Neural progenitor cell (in vitro differentiated cells): ENCODE data around the gene CPA4. TPM values are rescaled to one million over a fixed set of nuclear protein-coding genes. Genes with fewer than 3 reads are reported as not detected.
A peak's percentile ranks its signal among the peaks of the same experiment; 100 is the strongest.

Experiments
- DNase-seq: peaks from one replicate; pipeline ENCODE4 v3.0.0-alpha.2; 2016; ENCODE audit warnings: low spot score
- H2AFZ ChIP-seq: fragments of 200-600 bp; sonication (generic); replicated peaks from 2 replicates; pipeline ENCODE4 v1.6.1; 2016; ENCODE audit warnings: antibody characterized with exemption
- H3F3A ChIP-seq: fragments of 200-600 bp; sonication (generic); 2 replicates; pipeline ENCODE4 v1.6.1; 2016; ENCODE audit warnings: antibody characterized with exemption, low read depth
- H3K27ac ChIP-seq: fragments of 200-600 bp; sonication (generic); 2 replicates; pipeline ENCODE4 v1.5.1; 2016; ENCODE audit warnings: mild to moderate bottlenecking
- H3K27me3 ChIP-seq: fragments of 200-600 bp; sonication (generic); 2 replicates; pipeline ENCODE4 v1.6.1; 2016; ENCODE audit warnings: mild to moderate bottlenecking, moderate library complexity
- H3K36me3 ChIP-seq: fragments of 200-600 bp; sonication (generic); 2 replicates; pipeline ENCODE4 v1.5.1; 2016
- H3K4me1 ChIP-seq: fragments of 200-600 bp; sonication (generic); 2 replicates; pipeline ENCODE4 v1.6.1; 2016; ENCODE audit warnings: mixed run types
- H3K4me2 ChIP-seq: fragments of 200-600 bp; sonication (generic); 2 replicates; pipeline ENCODE4 v1.6.1; 2016
- H3K4me3 ChIP-seq: fragments of 200-600 bp; sonication (generic); 2 replicates; pipeline ENCODE4 v1.5.1; 2016
- H3K79me2 ChIP-seq: fragments of 200-600 bp; sonication (generic); 2 replicates; pipeline ENCODE4 v1.6.1; 2016; ENCODE audit warnings: low read depth
- H3K9ac ChIP-seq: fragments of 200-600 bp; sonication (generic); 2 replicates; pipeline ENCODE4 v1.6.1; 2016
- H3K9me3 ChIP-seq: fragments of 200-600 bp; sonication (generic); 2 replicates; pipeline ENCODE4 v1.5.1; 2016; ENCODE audit warnings: low read depth
- H4K20me1 ChIP-seq: fragments of 200-600 bp; sonication (generic); 2 replicates; pipeline ENCODE4 v1.6.1; 2016; ENCODE audit warnings: low read depth
- H3K27ac Mint-ChIP-seq: 3 replicates; pipeline ENCODE4 v1.8.0; 2021; ENCODE audit warnings: mixed read lengths
- H3K27me3 Mint-ChIP-seq: 2 replicates; pipeline ENCODE4 v1.8.0; 2022; ENCODE audit warnings: low read depth, mild to moderate bottlenecking, inconsistent platforms, moderate library complexity, mixed read lengths; ENCODE audit not compliant: insufficient read depth
- H3K36me3 Mint-ChIP-seq: 3 replicates; pipeline ENCODE4 v1.8.0; 2021; ENCODE audit warnings: mixed read lengths
- H3K4me1 Mint-ChIP-seq: 3 replicates; pipeline ENCODE4 v1.8.0; 2021; ENCODE audit warnings: mixed read lengths
- H3K4me3 Mint-ChIP-seq: 3 replicates; pipeline ENCODE4 v1.8.0; 2021; ENCODE audit warnings: mild to moderate bottlenecking, moderate library complexity, mixed read lengths
- H3K9me3 Mint-ChIP-seq: 3 replicates; pipeline ENCODE4 v1.8.0; 2020; ENCODE audit warnings: mixed read lengths
- EZH2 ChIP-seq: fragments of 200-600 bp; sonication (generic); IDR thresholded peaks from 2 replicates; pipeline ENCODE4 v1.6.1; 2017; ENCODE audit warnings: antibody characterized with exemption, mild to moderate bottlenecking, moderate library complexity
- EZH2phosphoT487 ChIP-seq: fragments of 200-600 bp; sonication (generic); IDR thresholded peaks from 2 replicates; pipeline ENCODE4 v1.6.1; 2017; ENCODE audit warnings: antibody characterized with exemption
- total RNA-seq: library from RNA; depleted of rRNA; stranded (reverse); fragments of >200 nt; gene quantifications from 2 replicates; pipeline ENCODE4 v1.2.3, GENCODE V29; 2015; ENCODE audit warnings: low replicate concordance
- TF ChIP-seq, protein P1 (sequence below): fragments of 200-600 bp; sonication (generic); IDR thresholded peaks from 2 replicates; pipeline ENCODE4 v1.5.1; 2017; ENCODE audit warnings: antibody characterized with exemption, mild to moderate bottlenecking

The CPA4 gene
- total RNA-seq, 1 donor from 2014 or later: not detected

- Histone ChIP-seq H3F3A (peaks cover 9% of the 10 kb centered on the region), H3K4me1 (peaks cover 4% of the 10 kb centered on the region), H3K9me3 (peaks cover 30% of the 10 kb centered on the region), H3K9ac (no peak overlapping the region), H3K36me3 (peaks cover 4% of the 10 kb centered on the region), H3K27ac (no peak overlapping the region), H3K4me3 (no peak overlapping the region), H4K20me1 (no peaks in the 10 kb centered on the region), H3K27me3 (no peaks in the 10 kb centered on the region), H2AFZ (peak overlapping the region; percentile 89), H3K79me2 (no peaks in the 10 kb centered on the region), H3K4me2 (no peak overlapping the region)
- no peak for DNase-seq
- Mint-ChIP-seq H3K36me3 (peaks cover 3% of the 10 kb centered on the region), H3K4me1 (peaks cover 22% of the 10 kb centered on the region), H3K4me3 (no peak overlapping the region), H3K27me3 (peaks cover 4% of the 10 kb centered on the region), H3K9me3 (peaks cover 24% of the 10 kb centered on the region), H3K27ac (no peak overlapping the region)
- TF ChIP-seq EZH2phosphoT487 (no peak), EZH2 (no peak)
- TF ChIP-seq, protein P1, sequence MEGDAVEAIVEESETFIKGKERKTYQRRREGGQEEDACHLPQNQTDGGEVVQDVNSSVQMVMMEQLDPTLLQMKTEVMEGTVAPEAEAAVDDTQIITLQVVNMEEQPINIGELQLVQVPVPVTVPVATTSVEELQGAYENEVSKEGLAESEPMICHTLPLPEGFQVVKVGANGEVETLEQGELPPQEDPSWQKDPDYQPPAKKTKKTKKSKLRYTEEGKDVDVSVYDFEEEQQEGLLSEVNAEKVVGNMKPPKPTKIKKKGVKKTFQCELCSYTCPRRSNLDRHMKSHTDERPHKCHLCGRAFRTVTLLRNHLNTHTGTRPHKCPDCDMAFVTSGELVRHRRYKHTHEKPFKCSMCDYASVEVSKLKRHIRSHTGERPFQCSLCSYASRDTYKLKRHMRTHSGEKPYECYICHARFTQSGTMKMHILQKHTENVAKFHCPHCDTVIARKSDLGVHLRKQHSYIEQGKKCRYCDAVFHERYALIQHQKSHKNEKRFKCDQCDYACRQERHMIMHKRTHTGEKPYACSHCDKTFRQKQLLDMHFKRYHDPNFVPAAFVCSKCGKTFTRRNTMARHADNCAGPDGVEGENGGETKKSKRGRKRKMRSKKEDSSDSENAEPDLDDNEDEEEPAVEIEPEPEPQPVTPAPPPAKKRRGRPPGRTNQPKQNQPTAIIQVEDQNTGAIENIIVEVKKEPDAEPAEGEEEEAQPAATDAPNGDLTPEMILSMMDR: no peak
Observed at GRCh38 chr7:130254555-130254954, 38.4 kb upstream of the CPA4 start.

GRCh38 chr7:130256704-130257103, 36.3 kb upstream of the CPA4 start:
- H3K9me3 Mint-ChIP-seq: peaks cover 20% of the 10 kb centered on the region
- Histone ChIP-seq H3K79me2 (no peaks in the 10 kb centered on the region), H3K9me3 (peaks cover 30% of the 10 kb centered on the region), H2AFZ (peak overlapping the region; percentile 29), H3K4me1 (peaks cover 4% of the 10 kb centered on the region), H3K4me2 (no peak overlapping the region), H3K27ac (no peak overlapping the region), H4K20me1 (no peaks in the 10 kb centered on the region), H3K9ac (no peak overlapping the region), H3K27me3 (no peaks in the 10 kb centered on the region), H3K36me3 (peaks cover 4% of the 10 kb centered on the region), H3F3A (peaks cover 9% of the 10 kb centered on the region), H3K4me3 (no peak overlapping the region)
- TF ChIP-seq, protein P1: no peak
- no peak for TF ChIP-seq EZH2
- no peak for TF ChIP-seq EZH2phosphoT487
- H3K36me3 Mint-ChIP-seq: peaks cover 3% of the 10 kb centered on the region
- peaks cover 36% of the 10 kb centered on the region for H3K4me1 Mint-ChIP-seq
- H3K27me3 Mint-ChIP-seq: peaks cover 4% of the 10 kb centered on the region
- H3K4me3 Mint-ChIP-seq: no peak overlapping the region
- DNase-seq: peak; percentile 26
- H3K27ac Mint-ChIP-seq: peak overlapping the region; percentile 72

- no peak overlapping the region for H3K9ac ChIP-seq
- H3K27me3 ChIP-seq: no peaks in the 10 kb centered on the region
- H3K79me2 ChIP-seq: no peaks in the 10 kb centered on the region
- TF ChIP-seq, protein P1: no peak
- TF ChIP-seq EZH2 (no peak), EZH2phosphoT487 (no peak)
- no peak overlapping the region for H3K4me3 ChIP-seq
- H3F3A ChIP-seq: peaks cover 22% of the 10 kb centered on the region
- peaks cover 4% of the 10 kb centered on the region for H3K36me3 ChIP-seq
- no peak overlapping the region for H3K4me3 Mint-ChIP-seq
- no peaks in the 10 kb centered on the region for H4K20me1 ChIP-seq
- no peak overlapping the region for H3K4me2 ChIP-seq
- H3K27me3 Mint-ChIP-seq: peaks cover under 1% of the 10 kb centered on the region
- H3K36me3 Mint-ChIP-seq: peaks cover 1% of the 10 kb centered on the region
- no peak for DNase-seq
- no peak overlapping the region for H3K27ac ChIP-seq
- peaks cover 7% of the 10 kb centered on the region for H3K9me3 Mint-ChIP-seq
- no peak overlapping the region for H2AFZ ChIP-seq
- no peak overlapping the region for H3K27ac Mint-ChIP-seq
- peaks cover 50% of the 10 kb centered on the region for H3K4me1 Mint-ChIP-seq
- peaks cover 30% of the 10 kb centered on the region for H3K9me3 ChIP-seq
- H3K4me1 ChIP-seq: peaks cover 16% of the 10 kb centered on the region
Observed at GRCh38 chr7:130258494-130259078, 34.4 kb upstream of the CPA4 start.
